GM19238 (cell line): ENCODE results near the gene CRHR1.
"Not testable (repeated sequence)": the region's sequence is repeated elsewhere in the genome, so short reads cannot be mapped to it uniquely, and the experiment has no call there.

ENCODE experiments used
- DNase-seq: peaks from one replicate; pipeline ENCODE4 v3.0.0; 2011; ENCODE audit warnings: low spot score; ENCODE audit not compliant: insufficient read length

CRHR1 gene

DNA sequence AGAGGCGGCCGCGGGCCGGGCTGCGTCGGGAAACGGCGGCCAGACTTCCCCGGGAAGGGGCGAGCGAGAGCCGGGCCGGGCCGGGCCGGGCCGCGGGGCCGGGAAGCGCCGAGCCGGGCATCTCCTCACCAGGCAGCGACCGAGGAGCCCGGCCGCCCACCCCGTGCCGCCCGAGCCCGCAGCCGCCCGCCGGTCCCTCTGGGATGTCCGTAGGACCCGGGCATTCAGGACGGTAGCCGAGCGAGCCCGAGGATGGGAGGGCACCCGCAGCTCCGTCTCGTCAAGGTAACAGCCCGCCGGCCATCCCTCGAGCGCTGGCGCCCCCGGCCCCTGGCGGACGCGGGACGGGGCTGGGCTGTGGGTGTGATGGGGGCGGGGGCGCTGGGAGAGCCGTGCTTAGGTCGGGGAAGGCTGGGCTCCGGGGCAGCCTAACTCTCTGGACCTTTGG is at the start of gene CRHR1:
CRHR1 (plus strand) TSS at position 28 of the 448 bp plus-strand sequence; CDS start at position 253, 225 bp downstream.
- DNase-seq: no peak

DNA sequence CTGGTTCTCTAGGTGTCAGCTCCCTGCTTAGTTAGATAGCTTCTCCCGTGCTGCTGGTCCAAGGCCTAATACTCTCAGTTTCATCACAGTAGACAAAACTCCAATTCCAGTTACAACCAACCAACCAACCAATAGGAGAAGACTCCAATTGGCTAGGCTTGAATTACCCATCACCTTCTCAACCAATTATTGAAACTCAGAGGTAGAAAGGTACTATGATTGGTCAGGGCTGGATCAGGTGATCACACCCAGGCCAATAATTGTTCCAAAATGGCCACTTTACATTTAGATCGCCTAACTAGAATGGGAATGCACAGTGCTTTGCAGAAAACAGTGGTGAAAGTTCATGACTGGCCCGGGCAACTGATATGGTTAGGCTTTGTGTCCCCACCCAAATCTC is 49.5 kb upstream of the CRHR1 start:
- DNase-seq: no peak

DNA sequence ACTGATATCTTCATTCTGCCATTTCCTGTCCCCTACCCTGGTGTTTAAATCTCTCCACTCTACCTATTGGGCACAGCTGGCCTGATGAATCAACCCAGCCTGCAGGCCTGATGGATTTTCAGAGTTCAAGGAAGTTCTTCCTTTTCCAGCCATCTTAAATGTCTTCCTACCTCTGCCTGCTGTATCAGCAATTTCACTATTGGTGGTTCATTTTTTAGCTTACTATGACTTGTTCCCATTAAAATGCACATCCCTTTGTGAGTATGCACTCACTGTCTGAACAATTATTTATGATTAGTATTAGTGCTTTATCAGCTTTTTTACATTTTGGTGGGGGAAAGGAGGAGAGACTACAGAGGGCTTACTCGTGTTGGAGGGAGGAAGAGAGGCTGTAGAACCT is 48.6 kb upstream of the CRHR1 start:
- DNase-seq: no peak

DNA sequence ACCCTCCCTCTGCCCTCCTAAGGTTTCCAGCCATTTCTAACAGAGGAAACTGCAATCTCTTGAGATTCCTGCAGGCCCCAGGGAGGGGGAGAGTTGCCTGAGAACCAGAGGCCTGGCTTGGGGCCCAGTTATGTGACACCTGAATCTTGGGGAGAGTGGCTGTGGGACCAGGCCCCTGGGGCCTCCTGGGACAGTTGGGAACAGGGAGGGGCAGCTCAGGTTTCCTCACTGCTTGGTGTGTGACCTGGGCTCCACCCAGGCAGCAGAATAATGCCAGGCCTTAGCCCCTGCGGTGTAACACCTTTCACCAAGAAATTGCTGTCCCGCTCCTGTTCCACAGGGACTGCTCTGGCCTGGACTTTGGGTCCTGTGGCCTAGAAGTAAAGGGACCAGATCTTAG is 44.3 kb upstream of the CRHR1 start:
- no peak for DNase-seq

DNA sequence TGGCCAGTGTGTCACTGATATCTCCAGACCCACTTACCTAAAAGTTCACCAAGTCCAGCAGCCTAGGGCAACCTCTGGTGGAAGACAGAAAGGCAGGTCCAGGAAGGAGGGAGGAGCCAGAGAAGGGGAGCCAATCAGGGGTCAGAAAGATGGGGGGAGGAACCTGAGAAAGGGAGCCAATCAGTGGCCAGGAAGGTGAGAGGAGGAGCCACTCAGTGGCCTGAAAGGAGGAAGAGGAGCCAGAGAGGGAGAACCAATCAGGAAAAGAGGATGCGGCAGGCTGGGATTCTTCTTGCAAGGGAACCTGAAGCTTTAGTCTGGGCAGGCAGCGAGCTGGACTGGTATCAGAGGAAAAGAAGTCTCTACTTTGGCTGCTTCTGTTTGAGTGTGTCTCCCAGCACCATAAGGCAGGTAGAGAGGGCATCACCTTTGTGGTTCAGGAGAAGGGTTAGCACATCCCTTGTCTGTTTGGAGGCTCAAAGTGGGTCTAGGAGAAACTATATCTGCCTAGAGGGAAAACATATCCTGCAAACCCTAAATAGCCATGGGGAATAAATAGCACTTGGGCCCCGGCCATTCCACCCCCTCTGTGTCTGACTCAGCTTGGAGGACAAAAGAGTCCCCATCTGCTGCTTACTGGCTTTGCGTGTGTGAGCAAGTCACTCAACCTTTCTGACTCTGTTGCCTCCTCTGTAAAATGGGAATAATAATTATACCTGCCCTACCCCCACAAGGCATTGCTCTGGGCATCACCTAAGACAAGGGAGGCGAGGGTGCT is 43.4 kb upstream of the CRHR1 start:
- DNase-seq: peak; percentile 31

DNA sequence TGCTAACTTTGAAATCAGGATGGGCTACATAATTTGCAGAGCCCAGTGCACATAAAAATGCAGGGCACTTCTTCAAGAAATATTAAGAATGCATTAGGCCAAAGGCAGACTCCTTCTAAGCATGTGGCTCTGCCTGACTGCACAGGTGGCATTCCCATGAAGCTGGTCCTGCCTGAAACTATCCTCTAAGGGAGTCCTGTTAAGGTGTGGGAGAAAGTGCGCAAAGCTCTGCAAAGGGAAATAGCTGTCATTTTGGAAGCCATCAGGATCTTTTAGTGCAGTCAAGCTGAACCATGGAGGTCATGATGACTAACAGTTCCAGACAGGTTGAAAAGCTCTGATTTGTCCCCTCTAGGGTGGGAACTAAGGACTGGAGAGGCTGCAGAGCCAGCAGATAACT is 41.9 kb upstream of the CRHR1 start:
- no peak for DNase-seq

DNA sequence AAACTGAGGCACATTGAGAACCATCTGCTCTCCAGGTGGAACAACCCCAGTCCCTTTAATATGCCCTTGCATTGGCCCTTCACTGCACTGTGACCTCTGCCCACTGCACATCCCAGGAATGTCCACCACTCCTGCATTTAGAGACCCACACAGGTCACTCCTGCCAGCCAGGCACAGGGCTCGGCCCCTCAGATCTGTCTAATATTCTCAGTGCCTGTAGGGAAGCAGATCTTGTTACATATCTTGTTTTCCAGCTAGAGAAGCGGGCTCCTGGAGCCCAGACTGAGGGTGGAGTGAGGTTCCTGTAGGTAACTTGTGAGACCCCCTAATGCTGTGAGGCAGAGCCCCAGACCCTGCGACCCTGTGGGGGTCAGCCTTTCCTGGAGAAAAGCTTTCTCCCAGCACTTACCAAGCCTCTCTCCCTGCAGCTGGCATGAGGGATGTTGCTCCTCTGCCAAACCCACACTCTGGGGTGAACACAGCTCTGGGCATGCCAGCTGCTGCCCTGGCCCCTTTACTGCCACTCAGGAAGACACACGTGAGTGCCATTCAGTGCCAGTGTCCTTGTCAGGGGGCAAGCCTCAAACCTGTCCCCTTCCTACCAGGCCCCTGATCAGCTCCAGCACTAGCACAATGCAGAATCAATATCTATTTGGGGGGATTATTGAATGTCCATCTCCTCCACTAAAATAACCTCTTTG is 40.3 kb upstream of the CRHR1 start:
- no peak for DNase-seq

DNA sequence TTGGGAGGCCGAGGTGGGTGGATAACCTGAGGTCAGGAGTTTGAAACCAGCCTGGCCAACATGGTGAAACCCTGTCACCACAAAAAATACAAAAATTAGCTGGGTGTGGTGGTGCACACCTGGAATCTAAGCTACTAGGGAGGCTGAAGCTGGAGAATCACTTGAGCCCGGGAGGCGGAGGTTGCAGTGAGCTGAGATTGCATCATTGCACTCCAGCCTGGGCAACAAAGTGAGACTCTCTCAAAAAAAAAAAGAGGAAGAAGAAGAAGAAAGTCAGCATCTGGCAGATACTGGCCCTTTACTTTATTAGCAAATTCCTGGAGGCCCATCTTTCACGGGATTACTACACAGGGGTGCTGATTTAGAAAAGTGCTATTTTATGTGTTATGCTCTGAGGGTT is 39.3 kb upstream of the CRHR1 start:
- not testable (repeated sequence) for DNase-seq

DNA sequence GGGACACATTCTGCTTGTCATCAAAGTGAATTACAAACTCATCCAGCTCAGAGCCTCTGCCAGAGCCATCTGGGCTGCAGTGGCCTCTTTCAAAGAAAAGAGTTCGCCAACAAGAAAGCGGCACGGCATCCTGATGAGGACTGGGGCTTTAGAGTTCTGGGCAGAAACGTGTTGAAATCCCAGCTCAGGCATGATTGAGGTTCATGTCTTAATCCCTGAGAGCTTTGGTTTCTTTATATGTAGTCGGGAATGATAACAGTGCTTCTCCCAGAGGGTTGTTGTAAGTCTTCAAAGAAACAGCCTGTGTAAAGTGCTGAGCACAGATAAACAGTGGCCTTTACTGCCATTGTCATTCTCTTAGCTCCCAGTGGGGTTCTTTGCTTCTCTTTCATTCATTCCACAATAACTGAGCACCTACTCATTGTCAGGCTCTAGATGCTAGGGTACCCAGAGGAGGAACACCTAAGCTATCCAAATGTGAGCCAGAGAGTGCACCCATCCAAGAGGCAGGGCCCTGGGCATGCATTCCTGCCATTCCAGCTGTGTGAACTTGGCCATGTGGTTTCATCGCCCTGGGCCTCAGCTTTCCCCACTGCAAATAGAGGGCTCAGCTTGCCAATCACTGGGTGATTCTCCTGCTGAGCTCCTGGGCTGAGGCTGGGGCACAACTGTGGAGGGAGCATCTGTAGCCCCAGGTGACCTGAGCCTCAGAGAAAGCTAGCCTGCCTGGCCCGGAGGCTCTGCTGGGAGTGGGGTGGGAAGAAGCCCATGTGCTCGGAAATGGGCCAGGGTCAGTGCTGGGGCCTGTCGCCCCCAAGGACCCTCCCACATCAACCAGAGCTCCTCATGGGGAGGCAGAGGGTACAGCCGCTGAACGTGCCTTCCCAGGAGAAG is 38.3 kb upstream of the CRHR1 start:
- no peak for DNase-seq

DNA sequence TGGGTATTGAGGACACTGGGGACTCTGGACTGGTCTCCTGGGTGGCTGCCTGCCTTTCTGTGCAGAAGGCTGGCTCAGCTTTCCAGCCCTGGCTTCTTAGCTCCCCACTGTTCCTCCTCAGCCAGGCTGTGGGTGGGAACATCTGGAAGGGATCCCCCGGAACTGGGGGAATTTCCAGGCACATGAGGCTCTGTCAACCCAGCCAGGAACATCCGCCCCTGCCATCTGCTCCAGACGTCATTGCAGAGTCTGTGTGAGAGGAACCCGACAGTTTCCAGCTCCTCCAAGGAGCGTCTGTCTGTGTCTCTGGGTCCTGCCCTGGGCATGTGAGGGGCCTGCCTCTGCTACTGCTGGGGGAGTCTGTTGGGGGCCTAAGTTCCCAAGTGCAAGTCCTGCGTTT is 36.2 kb upstream of the CRHR1 start:
- DNase-seq: no peak

DNA sequence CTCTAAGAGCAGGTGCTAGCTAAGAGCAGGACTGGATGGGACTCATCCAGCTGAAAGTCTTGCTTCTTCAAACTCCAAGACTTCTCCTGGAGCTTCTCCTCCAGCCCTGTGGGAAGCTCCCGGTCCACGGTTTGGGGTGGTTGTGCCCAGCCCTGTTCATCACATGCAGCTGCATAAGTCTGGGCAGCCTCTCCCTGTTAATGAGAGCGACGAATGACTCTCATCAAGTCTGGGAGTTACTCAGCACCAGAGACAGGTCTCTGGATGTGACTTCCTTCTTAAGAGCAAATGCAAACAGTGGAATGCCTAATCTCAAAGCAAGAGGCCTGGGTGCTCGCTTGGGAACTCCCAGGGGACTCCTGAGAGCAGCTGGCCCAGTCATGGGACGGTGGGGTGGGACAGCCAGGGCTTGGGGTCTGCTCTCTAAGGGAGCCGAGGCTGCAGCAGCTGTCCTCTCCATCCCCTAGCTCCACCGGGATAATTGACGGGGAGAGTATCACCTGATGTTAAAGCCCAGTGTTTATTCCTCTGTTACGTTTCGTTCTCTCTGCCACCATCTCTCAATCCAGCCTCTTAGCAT is 35.3 kb upstream of the CRHR1 start:
- DNase-seq: no peak

DNA sequence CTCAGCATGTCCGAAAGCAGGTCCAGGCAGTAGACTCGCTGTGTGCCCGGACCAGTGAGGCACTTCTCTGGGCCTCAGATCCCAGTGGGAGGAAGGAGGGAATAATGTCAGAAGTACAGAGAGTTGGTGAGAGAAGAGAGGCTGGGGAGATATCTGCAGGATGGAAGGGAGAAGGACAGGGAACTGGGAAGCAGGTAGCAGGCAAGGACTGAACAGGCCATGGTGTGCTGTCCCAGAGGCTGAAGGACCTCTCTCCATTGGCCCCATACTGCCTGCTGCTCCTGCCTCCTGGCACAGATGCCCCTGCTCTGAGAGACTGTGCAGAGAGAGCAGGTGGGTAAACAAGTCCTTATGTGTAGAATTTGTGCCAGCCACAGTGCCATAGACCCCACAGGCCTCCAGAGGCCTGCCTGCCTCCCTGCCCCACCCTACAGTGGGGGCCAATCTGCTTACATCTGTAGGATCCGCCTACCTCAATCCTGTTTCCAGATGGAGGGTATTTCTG is 34.2 kb upstream of the CRHR1 start:
- DNase-seq: no peak

DNA sequence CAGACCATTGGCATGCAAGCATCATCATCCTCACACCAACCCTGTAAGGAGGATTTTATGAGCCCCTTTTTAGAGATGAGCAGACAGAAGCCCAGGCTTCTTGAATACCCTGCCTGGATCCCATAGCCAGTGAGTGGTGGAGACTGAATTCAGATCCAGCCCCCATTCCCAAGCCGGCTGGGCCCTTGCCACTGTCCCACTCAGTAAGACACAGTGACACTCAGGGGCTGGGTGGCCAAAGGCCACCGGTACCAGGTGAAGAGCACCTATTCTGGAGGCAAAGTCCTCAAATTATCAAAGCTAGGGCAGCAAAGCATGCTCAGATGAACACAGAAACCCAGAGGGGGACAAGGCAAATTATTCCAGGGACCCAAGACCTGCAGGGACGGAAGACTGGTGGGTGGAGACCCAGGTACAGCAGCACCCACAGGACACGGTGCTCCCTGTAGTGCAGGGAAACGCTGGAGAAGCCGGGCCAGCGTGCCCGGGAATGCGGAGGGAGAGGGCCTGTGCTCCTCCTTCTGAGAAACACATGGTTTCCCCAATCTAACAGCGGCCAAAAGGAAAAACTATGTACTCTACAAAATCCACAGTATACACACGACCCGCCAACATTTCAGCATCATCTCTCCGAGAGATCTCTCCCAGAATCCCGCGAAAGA is 33.2 kb upstream of the CRHR1 start:
- DNase-seq: no peak

DNA sequence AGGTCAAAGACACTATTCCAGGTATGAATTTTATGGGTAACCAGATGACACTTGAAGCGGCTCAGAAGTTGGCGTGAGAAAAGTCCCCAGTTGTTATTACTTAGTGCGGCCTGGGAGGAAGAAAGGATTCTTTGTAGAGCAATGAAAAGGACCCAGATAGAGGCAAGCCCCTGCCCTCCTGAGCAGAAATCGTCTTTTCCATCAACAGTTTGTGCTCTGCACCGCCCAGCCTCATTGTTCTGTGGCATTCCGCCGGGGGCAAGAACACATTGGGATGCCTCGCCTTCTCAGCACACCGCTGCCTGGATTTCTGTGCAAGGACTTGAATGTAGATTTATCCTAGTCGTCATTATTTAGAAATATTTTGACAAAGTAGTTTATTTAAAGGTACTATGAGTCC is 32.7 kb upstream of the CRHR1 start:
- no peak for DNase-seq

DNA sequence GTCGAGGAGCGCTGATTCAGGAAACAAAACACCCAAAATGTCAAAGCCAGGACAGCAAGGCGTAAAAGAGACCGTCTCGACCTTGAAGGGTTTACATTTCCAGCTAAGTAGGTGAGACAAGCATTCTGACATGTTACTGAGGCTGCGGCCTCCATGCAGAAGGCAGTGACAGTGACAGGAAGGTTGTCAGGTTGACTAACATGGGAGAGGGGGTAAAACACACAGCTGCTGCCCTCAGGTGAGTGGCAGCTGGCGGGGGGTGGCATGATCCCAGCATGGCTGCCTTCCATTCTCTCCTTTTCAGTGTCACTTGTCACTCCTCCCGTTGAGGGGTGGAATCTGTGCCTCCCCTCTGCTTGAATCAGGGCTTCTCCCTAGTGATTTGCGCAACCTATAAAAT is 31.9 kb upstream of the CRHR1 start:
- DNase-seq: no peak

DNA sequence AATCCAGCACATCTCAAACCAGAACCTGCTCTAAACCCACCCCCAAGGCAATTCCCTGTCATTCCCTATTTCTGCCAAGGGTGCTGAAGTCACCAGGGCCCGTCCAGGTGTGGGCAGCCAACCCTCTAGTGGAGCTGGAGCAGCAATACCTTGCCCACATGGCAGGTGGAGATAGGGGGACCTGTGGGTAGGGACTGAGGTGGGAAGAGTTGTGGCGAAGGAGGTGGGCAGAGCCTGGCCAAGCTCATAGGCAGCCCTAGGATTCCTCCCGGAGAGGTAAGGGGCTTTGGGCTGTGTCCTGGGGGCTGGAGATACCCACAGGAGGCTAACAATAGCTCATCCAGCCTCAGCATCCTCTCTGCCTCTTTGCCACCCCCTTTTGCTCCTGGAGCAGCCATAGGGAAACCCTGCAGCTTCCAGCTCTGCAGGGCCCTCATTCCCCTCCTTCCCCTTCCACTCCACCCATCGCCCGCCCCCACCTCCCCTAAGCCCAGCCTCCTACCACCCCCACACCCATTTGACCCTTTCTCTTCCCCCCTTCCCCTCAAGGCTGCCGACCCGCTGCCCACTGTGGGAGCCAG is 30.4 kb upstream of the CRHR1 start:
- no peak for DNase-seq

DNA sequence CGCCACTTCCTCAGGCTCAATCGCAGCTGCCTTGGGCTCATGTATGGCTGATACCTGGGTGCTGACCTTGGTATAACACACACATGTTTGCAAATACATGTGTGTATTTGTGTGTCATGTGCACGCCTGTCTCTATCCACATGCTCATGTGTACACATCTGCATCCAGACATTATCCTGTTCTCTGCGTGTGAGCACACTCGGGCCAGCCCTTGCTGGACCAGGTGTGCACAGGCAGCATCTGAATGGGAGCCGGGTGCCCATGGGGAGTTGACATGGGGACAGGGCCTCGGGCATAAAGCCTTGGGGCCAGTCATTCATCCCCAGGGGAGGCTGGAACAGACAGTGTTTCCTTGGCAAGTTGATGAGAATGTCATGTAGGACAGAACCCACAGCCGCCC is 29.1 kb upstream of the CRHR1 start:
- DNase-seq: no peak

DNA sequence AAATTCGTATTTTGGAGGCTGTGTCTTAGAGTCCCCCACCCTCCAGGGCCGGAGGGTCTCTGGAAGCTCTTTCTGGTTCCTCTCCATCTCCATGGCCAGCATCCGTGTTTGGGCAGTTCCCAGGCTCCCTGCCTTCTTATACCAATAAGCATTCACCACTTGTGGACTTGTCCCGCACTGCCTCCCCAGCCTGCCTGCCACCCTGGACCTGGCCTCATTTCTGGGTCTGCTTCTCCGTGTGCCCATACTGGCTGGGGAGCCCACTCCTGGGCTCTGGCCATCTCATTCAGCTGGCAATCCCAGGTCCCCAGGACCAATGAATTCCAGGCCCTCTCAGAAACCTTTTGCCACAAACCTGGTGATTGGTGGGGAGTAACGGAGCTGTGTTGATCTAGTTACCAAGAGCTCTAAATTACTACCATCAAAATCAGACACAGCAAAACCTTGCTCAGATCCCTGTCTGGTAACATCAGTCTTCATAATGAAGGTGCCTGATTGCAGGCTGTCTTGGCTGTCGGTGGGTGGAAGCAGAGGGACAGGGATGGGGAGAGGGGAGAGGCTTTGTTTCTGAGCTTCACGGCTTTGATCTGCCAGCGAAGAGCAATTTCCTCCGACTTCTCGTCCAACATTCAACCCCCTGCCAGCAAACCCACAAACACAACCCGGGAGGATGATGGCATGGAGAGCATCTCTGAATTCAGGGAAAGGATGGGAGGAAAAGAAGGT is 27.7 kb upstream of the CRHR1 start:
- no peak for DNase-seq

DNA sequence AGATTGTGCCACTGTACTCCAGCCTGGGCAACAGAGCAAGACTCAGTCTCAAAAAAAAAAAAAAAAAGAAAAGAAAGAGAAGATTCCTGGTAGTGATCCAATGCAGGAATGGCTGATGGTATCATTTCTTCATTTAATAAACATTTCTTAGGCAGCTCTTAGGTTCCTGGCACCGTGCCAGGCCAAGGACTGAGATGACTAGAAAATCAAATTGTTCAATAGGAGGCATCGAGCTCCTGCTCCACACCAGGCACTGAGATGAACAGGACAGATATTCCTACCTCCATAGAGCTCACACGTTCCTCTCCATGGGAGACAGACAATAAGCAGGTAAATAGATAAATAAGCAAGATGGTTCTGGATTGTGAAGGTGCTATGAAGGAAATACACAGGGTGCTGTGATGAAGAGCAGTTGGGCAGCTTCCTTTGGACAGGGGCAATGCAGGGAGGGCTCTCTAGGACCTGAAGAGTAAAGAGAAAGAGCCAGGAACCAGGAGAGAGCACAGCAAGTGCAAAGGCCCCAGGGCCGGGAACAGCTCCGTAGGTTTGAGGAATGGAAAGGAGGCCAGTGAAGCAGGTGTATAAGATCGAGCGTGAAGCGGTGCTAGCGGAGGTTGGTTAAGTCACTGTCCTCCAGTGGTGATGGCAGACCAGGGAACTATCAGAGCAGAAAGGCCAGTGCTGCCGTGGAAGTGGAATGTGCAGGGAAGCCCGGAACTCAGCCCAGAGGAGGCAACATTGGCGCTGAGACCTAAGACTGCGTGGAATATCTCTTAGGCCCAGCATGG is 26.5 kb upstream of the CRHR1 start:
- no peak for DNase-seq
